DND-41 (cell line): ENCODE data around the gene TMPRSS9.
"Not testable (repeated sequence)": the region's sequence is repeated elsewhere in the genome, so short reads cannot be mapped to it uniquely, and the experiment has no call there.

Experiments used
- ATAC-seq: fragments of 200-7000 bp; cut with Tn5 transposase; 3 replicates; pipeline ENCODE4 v1.9.1; 2021; ENCODE audit warnings: low read depth; ENCODE audit not compliant: insufficient read depth
- DNase-seq: peaks from one replicate; pipeline ENCODE4 v3.0.0-alpha.2; 2020
- H2AFZ ChIP-seq: 2 replicates; pipeline ENCODE4 v1.6.0; 2012; ENCODE audit warnings: low read depth, low read length
- H3K27ac ChIP-seq: 2 replicates; pipeline ENCODE4 v1.5.1; 2012; ENCODE audit warnings: low read length, inconsistent platforms
- H3K27me3 ChIP-seq: fragments of 200-600 bp; sonication (generic); 2 replicates; pipeline ENCODE4 v1.6.0; 2012; ENCODE audit warnings: low read length, mild to moderate bottlenecking, inconsistent platforms; ENCODE audit not compliant: insufficient read depth, poor library complexity
- H3K36me3 ChIP-seq: 2 replicates; pipeline ENCODE4 v1.5.1; 2012; ENCODE audit warnings: low read length, inconsistent platforms; ENCODE audit not compliant: insufficient read depth
- H3K4me1 ChIP-seq: 2 replicates; pipeline ENCODE4 v1.5.1; 2012; ENCODE audit warnings: mild to moderate bottlenecking, low read length; ENCODE audit not compliant: insufficient read depth
- H3K4me2 ChIP-seq: 2 replicates; pipeline ENCODE4 v1.6.0; 2012; ENCODE audit warnings: mild to moderate bottlenecking, moderate library complexity, low read length, inconsistent platforms; ENCODE audit not compliant: insufficient read depth
- H3K4me3 ChIP-seq, 2 experiments: fragments of 200-600 bp in 1 of 2; shearing (Covaris generic) in 1 of 2; 2 replicates each; pipeline ENCODE4 v1.5.1; 2012 to 2016; ENCODE audit warnings: inconsistent platforms in 2 of 2, low read length in 2 of 2, mild to moderate bottlenecking in 2 of 2, low read depth in 1 of 2, moderate library complexity in 1 of 2
- H3K79me2 ChIP-seq: 2 replicates; pipeline ENCODE4 v1.6.0; 2012; ENCODE audit warnings: low read length, inconsistent platforms; ENCODE audit not compliant: insufficient read depth
- H3K9ac ChIP-seq: 2 replicates; pipeline ENCODE4 v1.6.0; 2012; ENCODE audit warnings: low read depth, mild to moderate bottlenecking, inconsistent platforms, low read length, moderate library complexity
- H3K9me3 ChIP-seq: 2 replicates; pipeline ENCODE4 v1.5.1; 2012; ENCODE audit warnings: low read length, moderate library complexity, mild to moderate bottlenecking, inconsistent platforms; ENCODE audit not compliant: insufficient read depth, severe bottlenecking
- H4K20me1 ChIP-seq: 2 replicates; pipeline ENCODE4 v1.6.0; 2012; ENCODE audit warnings: low read length; ENCODE audit not compliant: insufficient read depth
- CTCF ChIP-seq: IDR thresholded peaks from 2 replicates; pipeline ENCODE4 v1.5.1; 2012; ENCODE audit warnings: borderline replicate concordance, low read length, moderate library complexity, mild to moderate bottlenecking; ENCODE audit not compliant: poor library complexity, severe bottlenecking; ENCODE audit errors: extremely low read depth
- EZH2 ChIP-seq: IDR thresholded peaks from 3 replicates; pipeline ENCODE4 v1.6.1; 2012; ENCODE audit warnings: borderline replicate concordance, low read depth, mild to moderate bottlenecking, moderate library complexity, low read length, inconsistent platforms; ENCODE audit not compliant: severe bottlenecking

The TMPRSS9 gene

GRCh38 chr19:2455851-2456570 lies 95.9 kb downstream of the TMPRSS9 start:
- H3K4me2 ChIP-seq, result peak overlapping the region; percentile 84
- H3K27me3 ChIP-seq, result no peaks in the 10 kb centered on the region
- no peak for TF ChIP-seq EZH2
- no peak for TF ChIP-seq CTCF
- H2AFZ ChIP-seq, result peak overlapping the region; percentile 82
- peak overlapping the region; percentile 87 to 99; a peak in 3 of 4 replicates for H3K4me3 ChIP-seq
- no peaks in the 10 kb centered on the region for H3K9me3 ChIP-seq
- peaks cover 29% of the 10 kb centered on the region for H3K36me3 ChIP-seq
- H3K4me1 ChIP-seq, result peaks cover 35% of the 10 kb centered on the region
- peak; percentile 52 for DNase-seq
- H3K9ac ChIP-seq, result peak overlapping the region; percentile 99
- H3K79me2 ChIP-seq, result peaks cover 64% of the 10 kb centered on the region
- H4K20me1 ChIP-seq, result peaks cover 53% of the 10 kb centered on the region
- ATAC-seq, result peak; percentile 48
- H3K27ac ChIP-seq, result peak overlapping the region; percentile 89

GRCh38 chr19:2457394-2458037 lies 97.5 kb downstream of the TMPRSS9 start:
- peaks cover 49% of the 10 kb centered on the region for H3K79me2 ChIP-seq
- H3K36me3 ChIP-seq, result peaks cover 17% of the 10 kb centered on the region
- H3K4me1 ChIP-seq, result peaks cover 35% of the 10 kb centered on the region
- H3K9me3 ChIP-seq, result no peaks in the 10 kb centered on the region
- DNase-seq, result no peak
- peaks cover 38% of the 10 kb centered on the region for H4K20me1 ChIP-seq
- ATAC-seq, result no peak
- TF ChIP-seq EZH2, result no peak
- TF ChIP-seq CTCF, result no peak
- H2AFZ ChIP-seq, result peak overlapping the region; percentile 83
- peak overlapping the region; percentile 21 to 87; a peak in 3 of 4 replicates for H3K4me3 ChIP-seq
- no peaks in the 10 kb centered on the region for H3K27me3 ChIP-seq
- H3K4me2 ChIP-seq, result peak overlapping the region; percentile 68
- H3K27ac ChIP-seq, result peak overlapping the region; percentile 77
- H3K9ac ChIP-seq, result peak overlapping the region; percentile 99

- TF ChIP-seq CTCF, result no peak
- no peak for TF ChIP-seq EZH2
- H3K4me3 ChIP-seq, result no peak overlapping the region
- peaks cover 13% of the 10 kb centered on the region for H3K36me3 ChIP-seq
- H2AFZ ChIP-seq, result no peak overlapping the region
- no peak overlapping the region for H3K27ac ChIP-seq
- H3K27me3 ChIP-seq, result no peaks in the 10 kb centered on the region
- no peak overlapping the region for H3K4me2 ChIP-seq
- ATAC-seq (no peak), DNase-seq (no peak)
- H4K20me1 ChIP-seq, result peaks cover 32% of the 10 kb centered on the region
- H3K79me2 ChIP-seq, result peaks cover 44% of the 10 kb centered on the region
- H3K9me3 ChIP-seq, result no peaks in the 10 kb centered on the region
- H3K4me1 ChIP-seq, result peaks cover 35% of the 10 kb centered on the region
- no peak overlapping the region for H3K9ac ChIP-seq
Measured at GRCh38 chr19:2458054-2458453, 98.0 kb downstream of the TMPRSS9 start.

GRCh38 chr19:2458776-2459175 lies 98.7 kb downstream of the TMPRSS9 start:
- Histone ChIP-seq H4K20me1 (peaks cover 25% of the 10 kb centered on the region), H3K79me2 (peaks cover 37% of the 10 kb centered on the region), H3K4me1 (peaks cover 30% of the 10 kb centered on the region)
- H2AFZ ChIP-seq, H3K9ac ChIP-seq, DNase-seq, H3K9me3 ChIP-seq, H3K36me3 ChIP-seq, H3K4me2 ChIP-seq, H3K27ac ChIP-seq, ATAC-seq, H3K4me3 ChIP-seq, H3K27me3 ChIP-seq: not testable (repeated sequence)
